Left renal pelvis (tissue), 4 donors: Measurements from ENCODE around the gene MVP. TPM values are rescaled to one million over a fixed set of nuclear protein-coding genes. Genes with fewer than 3 reads are reported as not detected.

ENCODE experiments used
- DNase-seq, 4 donors: peaks; one replicate each; pipeline ENCODE4 v3.0.0-alpha.2; 2013; ENCODE audit warnings: low read depth in 4 of 4, low spot score in 3 of 4
- polyA plus RNA-seq, 4 donors: library from polyadenylated mRNA; unstranded; fragments of 120-200 nt; gene quantifications; one replicate each; pipeline ENCODE4 v1.2.1, GENCODE V29; 2013; ENCODE audit not compliant: insufficient read length in 4 of 4

MVP gene
- polyA plus RNA-seq, 4 donors, result 18.5 to 22.5 (median 18.9) TPM

- DNase-seq, result no peak
These were observed 20.0 kb downstream of the MVP start for GRCh38 chr16:29840240-29840639.

DNA sequence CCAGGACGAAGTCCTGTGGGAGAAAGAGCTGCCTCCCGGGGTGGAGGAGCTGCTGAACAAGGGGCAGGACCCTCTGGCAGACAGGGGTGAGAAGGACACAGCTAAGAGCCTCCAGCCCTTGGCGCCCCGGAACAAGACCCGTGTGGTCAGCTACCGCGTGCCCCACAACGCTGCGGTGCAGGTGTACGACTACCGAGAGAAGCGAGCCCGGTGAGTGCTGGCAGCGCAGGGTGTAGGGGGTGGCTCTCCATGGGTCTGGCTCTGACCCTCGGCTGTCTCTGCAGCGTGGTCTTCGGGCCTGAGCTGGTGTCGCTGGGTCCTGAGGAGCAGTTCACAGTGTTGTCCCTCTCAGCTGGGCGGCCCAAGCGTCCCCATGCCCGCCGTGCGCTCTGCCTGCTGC lies 21.4 kb downstream of the MVP start:
- no peak for DNase-seq

- DNase-seq, result no peak
These were observed 22.6 kb downstream of the MVP start for GRCh38 chr16:29842732-29843346.

DNA sequence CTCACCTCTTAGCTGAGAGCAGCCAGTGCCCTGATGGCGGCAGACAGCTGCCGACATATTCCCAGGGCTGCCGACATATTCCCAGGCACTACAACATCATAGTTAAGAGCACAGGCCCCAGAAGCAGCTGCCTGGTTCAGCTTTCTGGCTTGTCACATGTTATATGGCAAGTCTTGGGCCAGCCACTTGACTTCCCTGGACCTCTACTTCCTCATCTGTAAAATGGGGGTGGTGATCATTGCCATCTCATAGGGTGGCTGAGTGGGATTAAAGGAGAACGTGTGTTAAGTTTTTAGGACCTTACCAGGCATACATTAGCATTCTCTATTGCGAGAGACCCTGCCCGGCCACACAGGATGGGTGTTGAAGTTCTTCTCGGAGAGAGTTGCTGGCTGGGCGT lies 23.7 kb downstream of the MVP start:
- DNase-seq, result no peak

DNA sequence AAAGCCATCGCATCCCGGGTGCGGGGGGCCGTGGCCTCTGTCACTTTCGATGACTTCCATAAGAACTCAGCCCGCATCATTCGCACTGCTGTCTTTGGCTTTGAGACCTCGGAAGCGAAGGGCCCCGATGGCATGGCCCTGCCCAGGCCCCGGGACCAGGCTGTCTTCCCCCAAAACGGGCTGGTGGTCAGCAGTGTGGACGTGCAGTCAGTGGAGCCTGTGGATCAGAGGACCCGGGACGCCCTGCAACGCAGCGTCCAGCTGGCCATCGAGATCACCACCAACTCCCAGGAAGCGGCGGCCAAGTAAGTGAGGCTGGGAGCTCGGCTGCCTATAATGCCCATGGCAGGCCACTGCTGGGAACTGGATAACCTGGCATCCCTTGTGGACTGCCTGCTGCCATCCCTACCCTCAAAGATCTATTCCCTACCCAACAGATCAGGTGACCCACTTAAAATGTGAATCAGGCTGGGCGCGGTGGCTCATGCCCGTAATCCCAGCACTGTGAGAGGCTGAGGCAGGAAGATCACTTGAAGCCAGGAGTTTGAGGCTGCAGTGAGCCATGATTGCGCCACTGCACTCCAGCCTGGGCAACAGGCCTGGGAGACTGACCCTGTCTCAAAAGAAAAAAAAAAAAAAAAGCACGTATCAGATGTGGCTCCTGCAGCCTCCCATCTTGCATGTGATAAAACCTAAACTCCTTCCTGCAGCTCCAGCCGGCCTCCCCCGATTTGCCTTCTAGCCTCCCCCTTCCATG lies 24.5 kb downstream of the MVP start:
- DNase-seq, result no peak

DNA sequence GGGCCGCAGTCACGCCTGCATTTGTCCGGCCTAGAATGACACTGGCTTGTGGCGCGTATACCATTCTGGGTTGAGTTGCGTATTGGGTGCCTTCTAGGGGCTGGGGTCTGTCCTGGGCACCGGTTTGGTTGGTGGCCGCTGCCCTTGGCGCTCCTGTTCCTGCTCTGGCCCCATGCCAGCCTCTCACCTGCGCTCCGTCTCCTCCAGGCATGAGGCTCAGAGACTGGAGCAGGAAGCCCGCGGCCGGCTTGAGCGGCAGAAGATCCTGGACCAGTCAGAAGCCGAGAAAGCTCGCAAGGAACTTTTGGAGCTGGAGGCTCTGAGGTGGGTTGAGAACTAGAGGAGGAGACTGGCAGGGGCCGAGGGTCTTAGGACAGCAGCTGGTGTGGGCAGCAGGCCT lies 25.4 kb downstream of the MVP start:
- DNase-seq, result no peak

GRCh38 chr16:29848420-29849297 lies 28.4 kb downstream of the MVP start:
- DNase-seq, result no peak

DNA sequence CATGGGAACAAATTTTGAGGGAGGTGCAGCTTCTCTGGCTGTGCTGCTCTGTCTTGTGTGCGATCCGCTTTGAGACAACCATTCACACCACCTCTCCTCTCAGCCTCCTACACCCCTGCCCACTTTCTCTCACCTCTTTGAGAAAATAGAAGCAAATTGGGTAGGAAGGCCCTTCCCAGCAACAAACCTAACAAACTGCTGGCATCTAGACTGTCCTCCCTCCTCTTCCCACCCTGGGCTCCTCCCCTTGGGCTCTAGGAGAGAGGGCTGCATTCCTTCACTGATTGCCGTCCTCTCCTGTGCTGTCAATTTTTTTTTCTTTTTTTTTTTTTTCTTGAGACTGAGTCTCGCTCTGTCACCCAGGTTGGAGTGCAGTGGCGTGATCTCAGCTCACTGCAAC lies 29.2 kb downstream of the MVP start:
- no peak for DNase-seq

- no peak for DNase-seq
These were observed 30.7 kb downstream of the MVP start for GRCh38 chr16:29850998-29851397.

- DNase-seq, result no peak
These were observed 32.4 kb downstream of the MVP start for GRCh38 chr16:29852654-29853053.

DNA sequence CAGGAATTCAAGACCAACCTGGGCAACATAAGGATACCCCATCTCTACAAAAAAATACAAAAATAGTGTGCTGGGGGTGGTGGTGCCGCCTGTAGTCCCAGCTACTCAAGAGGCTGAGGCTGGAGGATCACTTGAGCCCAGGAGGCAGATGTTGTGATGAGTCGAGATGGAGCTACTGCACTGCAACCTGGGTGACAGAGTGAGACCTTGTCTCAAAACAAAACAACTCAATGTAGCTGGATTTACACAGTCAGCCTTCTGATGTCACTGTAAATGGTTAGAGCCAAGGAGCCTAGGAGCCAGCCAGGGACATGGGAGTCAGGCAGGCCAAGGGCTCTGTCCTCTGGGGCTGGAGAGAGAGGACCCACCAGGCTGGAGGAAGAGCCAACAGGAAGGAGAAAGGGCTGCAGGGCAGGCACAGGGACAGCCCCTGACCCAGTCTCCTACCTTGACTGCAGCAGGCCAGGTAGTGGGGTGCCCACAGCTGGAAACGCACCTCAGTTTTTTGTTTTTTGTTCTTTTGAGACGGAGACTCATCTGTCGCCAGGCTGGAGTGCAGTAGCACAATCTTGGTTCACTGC lies 34.3 kb downstream of the MVP start:
- no peak for DNase-seq

GRCh38 chr16:29857133-29857760 lies 37.0 kb downstream of the MVP start:
- no peak for DNase-seq

GRCh38 chr16:29858149-29858849 lies 38.0 kb downstream of the MVP start:
- DNase-seq, result no peak

DNA sequence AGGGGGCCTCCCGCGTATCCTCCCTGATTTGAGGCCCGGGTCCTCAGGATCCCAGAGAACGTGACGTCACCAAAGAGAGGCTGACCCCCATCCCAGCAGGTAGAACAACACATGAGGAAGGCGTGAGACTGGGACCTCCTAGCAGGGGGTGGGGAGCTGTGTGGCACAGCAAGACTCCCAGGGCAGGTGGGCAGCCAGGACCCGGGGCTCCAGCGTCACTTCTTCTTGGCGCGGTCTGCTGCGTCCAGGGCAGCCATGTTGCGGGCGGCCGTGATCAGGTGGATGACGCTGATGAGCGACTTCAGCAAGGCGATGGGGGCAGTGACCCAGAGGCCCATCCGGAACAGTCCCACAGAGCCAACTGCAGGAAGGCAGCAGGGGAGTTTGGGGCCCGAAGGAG lies 38.7 kb downstream of the MVP start:
- no peak for DNase-seq

- DNase-seq, result no peak
These were observed 40.0 kb downstream of the MVP start for GRCh38 chr16:29860218-29860617.

GRCh38 chr16:29862383-29862883 lies 42.2 kb downstream of the MVP start:
- DNase-seq, result no peak

DNA sequence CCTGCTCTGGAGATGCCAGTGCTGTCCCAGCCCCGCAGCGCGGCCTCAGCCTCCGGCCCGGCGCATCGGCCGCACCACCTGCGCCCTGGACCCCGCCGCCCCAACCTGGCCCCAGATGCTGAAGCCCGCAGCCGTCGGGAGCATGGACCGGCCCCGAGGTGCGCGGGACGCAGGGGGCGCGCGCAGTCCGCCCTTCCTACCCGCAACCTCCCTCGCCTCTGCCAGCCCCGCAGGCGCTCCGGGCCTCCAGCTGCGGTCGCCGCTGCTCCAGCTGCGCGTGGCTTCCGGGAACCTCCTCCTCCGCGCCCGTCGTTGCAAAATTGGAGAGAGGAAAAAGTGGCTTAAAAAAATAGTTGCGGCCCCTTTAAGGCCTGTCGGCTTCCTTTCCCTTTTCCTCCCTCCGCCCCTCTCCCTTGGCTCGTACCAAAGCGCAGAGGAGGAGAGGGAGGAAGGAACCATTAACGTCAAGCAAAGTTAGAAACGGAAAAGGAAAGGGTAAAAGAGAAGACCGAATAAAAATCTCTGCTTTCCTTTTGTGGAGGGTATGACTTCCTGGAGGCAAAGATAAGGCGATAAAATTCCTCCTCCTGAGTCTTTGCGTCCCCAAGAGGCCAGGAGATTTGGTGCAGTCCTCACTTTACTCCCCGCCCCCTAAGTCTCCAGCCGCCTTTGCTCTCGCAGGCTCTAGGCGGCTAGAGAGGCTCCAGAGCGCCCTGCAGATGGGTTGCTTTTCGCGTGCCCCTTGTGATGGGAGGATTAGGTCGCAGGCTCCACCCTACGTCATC lies 42.8 kb downstream of the MVP start, which contains the start of gene CDIPT:
TSS of gene CDIPT (minus strand) at position 343 of the 785 bp plus-strand sequence. CDS start 369 bp downstream, outside the sequence.
- peak; percentile 93 to 96 (median 94) for DNase-seq

- no peak for DNase-seq
These were observed 43.4 kb downstream of the MVP start for GRCh38 chr16:29863669-29863984.

DNA sequence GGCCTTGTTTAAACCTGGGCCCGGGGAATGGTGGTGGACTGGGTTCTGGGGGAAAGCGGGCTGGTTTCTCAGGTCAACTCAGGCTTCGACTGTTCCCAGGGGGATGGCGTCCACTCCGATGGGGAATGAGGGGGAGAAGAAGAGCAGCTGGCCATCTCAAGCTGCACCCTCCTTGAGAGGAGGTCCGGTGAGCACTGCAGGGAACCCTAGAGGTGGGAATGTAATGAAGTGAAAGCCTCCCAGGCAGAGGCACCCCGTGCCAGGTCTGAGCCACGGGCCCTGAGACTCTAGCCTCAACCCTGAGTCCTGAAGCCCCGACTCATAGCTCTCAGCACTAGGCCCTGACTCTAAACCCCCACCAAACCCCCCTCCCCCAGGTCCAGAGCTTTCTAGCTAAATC lies 43.9 kb downstream of the MVP start:
- DNase-seq, result no peak
